OCI-LY7 (cell line): ENCODE results near the gene PFKL.

Experiments
- CTCF ChIP-seq: fragments of 200-600 bp; sonication (generic); conservative IDR thresholded peaks from 2 replicates; pipeline ENCODE4 v1.5.1; 2014; ENCODE audit warnings: mild to moderate bottlenecking, antibody characterized with exemption, low read length, moderate library complexity, mixed read lengths
- EZH2phosphoT487 ChIP-seq: fragments of 200-600 bp; sonication (generic); IDR thresholded peaks from 2 replicates; pipeline ENCODE4 v1.6.1; 2018; ENCODE audit warnings: low read depth, borderline replicate concordance, mild to moderate bottlenecking, mixed run types, antibody characterized with exemption, low read length, moderate library complexity, mixed read lengths

- no peak for TF ChIP-seq CTCF
- TF ChIP-seq EZH2phosphoT487, result no peak
These were observed 25.8 kb downstream of the PFKL start for GRCh38 chr21:44325386-44326271.
